DND-41 (cell line): ENCODE measurements around the gene IGLL1.

Experiments used
- ATAC-seq: fragments of 200-7000 bp; cut with Tn5 transposase; 3 replicates; pipeline ENCODE4 v1.9.1; 2021; ENCODE audit warnings: low read depth; ENCODE audit not compliant: insufficient read depth
- DNase-seq: peaks from one replicate; pipeline ENCODE4 v3.0.0-alpha.2; 2020
- H2AFZ ChIP-seq: 2 replicates; pipeline ENCODE4 v1.6.0; 2012; ENCODE audit warnings: low read depth, low read length
- H3K27ac ChIP-seq: 2 replicates; pipeline ENCODE4 v1.5.1; 2012; ENCODE audit warnings: low read length, inconsistent platforms
- H3K27me3 ChIP-seq: fragments of 200-600 bp; sonication (generic); 2 replicates; pipeline ENCODE4 v1.6.0; 2012; ENCODE audit warnings: low read length, mild to moderate bottlenecking, inconsistent platforms; ENCODE audit not compliant: insufficient read depth, poor library complexity
- H3K36me3 ChIP-seq: 2 replicates; pipeline ENCODE4 v1.5.1; 2012; ENCODE audit warnings: low read length, inconsistent platforms; ENCODE audit not compliant: insufficient read depth
- H3K4me1 ChIP-seq: 2 replicates; pipeline ENCODE4 v1.5.1; 2012; ENCODE audit warnings: mild to moderate bottlenecking, low read length; ENCODE audit not compliant: insufficient read depth
- H3K4me2 ChIP-seq: 2 replicates; pipeline ENCODE4 v1.6.0; 2012; ENCODE audit warnings: mild to moderate bottlenecking, moderate library complexity, low read length, inconsistent platforms; ENCODE audit not compliant: insufficient read depth
- H3K4me3 ChIP-seq, 2 experiments: fragments of 200-600 bp in 1 of 2; shearing (Covaris generic) in 1 of 2; 2 replicates each; pipeline ENCODE4 v1.5.1; 2012 to 2016; ENCODE audit warnings: inconsistent platforms in 2 of 2, low read length in 2 of 2, mild to moderate bottlenecking in 2 of 2, low read depth in 1 of 2, moderate library complexity in 1 of 2
- H3K79me2 ChIP-seq: 2 replicates; pipeline ENCODE4 v1.6.0; 2012; ENCODE audit warnings: low read length, inconsistent platforms; ENCODE audit not compliant: insufficient read depth
- H3K9ac ChIP-seq: 2 replicates; pipeline ENCODE4 v1.6.0; 2012; ENCODE audit warnings: low read depth, mild to moderate bottlenecking, inconsistent platforms, low read length, moderate library complexity
- H3K9me3 ChIP-seq: 2 replicates; pipeline ENCODE4 v1.5.1; 2012; ENCODE audit warnings: low read length, moderate library complexity, mild to moderate bottlenecking, inconsistent platforms; ENCODE audit not compliant: insufficient read depth, severe bottlenecking
- H4K20me1 ChIP-seq: 2 replicates; pipeline ENCODE4 v1.6.0; 2012; ENCODE audit warnings: low read length; ENCODE audit not compliant: insufficient read depth
- CTCF ChIP-seq: IDR thresholded peaks from 2 replicates; pipeline ENCODE4 v1.5.1; 2012; ENCODE audit warnings: borderline replicate concordance, low read length, moderate library complexity, mild to moderate bottlenecking; ENCODE audit not compliant: poor library complexity, severe bottlenecking; ENCODE audit errors: extremely low read depth
- EZH2 ChIP-seq: IDR thresholded peaks from 3 replicates; pipeline ENCODE4 v1.6.1; 2012; ENCODE audit warnings: borderline replicate concordance, low read depth, mild to moderate bottlenecking, moderate library complexity, low read length, inconsistent platforms; ENCODE audit not compliant: severe bottlenecking

Gene IGLL1

DNA sequence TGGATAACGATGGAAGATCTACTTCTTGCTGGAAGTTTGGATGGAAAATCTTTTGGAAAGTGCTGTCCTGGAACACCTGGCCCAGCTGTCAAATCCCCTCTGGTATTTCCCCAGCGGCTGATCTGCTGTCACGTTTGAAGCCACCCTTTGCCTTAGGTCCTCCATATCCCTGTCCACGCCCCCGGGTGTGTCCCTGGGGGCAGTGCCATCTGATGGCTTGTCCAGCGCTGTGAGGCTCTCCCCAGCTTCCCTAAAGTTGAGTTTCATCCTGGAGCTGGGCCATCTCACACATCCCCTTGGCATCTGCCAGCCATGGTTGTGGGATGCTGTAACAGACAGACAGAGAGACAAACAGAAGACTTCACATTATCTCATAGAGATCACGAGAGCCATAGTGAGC is 3.1 kb upstream of the IGLL1 start:
- Histone ChIP-seq H3K9ac (peak overlapping the region; percentile 40), H3K4me1 (peaks cover 94% of the 10 kb centered on the region), H3K9me3 (no peaks in the 10 kb centered on the region), H3K4me2 (0 out of 2 replicates have a peak overlapping the region, but pooled peaks have one; percentile 0), H2AFZ (no peak overlapping the region), H3K36me3 (no peaks in the 10 kb centered on the region), H3K4me3 (no peak overlapping the region), H4K20me1 (no peaks in the 10 kb centered on the region), H3K27ac (peak overlapping the region; percentile 71), H3K27me3 (no peaks in the 10 kb centered on the region), H3K79me2 (peaks cover 7% of the 10 kb centered on the region)
- TF ChIP-seq CTCF (no peak), EZH2 (no peak)
- 0 out of 3 replicates have a peak, but pooled peaks have one; percentile 1 for ATAC-seq
- peak; percentile 36 for DNase-seq

DNA sequence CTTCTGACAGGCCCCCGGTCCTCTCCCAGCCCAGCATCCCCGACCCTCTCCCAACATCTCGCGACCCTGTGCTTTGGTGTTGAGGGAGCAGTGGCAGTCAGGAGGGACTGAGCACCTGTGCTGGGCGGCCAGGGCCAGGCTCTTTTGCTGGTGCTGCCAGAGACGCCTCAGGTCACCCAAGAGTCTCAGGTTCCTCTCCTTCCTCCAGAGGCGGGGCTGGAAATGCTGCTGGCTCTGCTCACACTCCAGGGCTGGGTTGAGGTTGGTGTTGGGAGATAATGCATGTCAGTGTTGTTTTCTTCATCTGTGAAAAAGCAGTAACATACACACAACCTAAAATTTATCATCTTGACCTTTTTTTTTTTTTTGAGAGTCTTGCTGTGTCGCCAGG is 1.2 kb upstream of the IGLL1 start:
- no peak overlapping the region for H2AFZ ChIP-seq
- TF ChIP-seq CTCF, result no peak
- TF ChIP-seq EZH2, result no peak
- DNase-seq, result peak; percentile 71
- no peaks in the 10 kb centered on the region for H3K36me3 ChIP-seq
- H3K79me2 ChIP-seq, result peaks cover 8% of the 10 kb centered on the region
- H3K9ac ChIP-seq, result peak overlapping the region; percentile 54
- peak overlapping the region in 1 of 2 experiments; percentile 7; a peak in 1 of 4 replicates for H3K4me3 ChIP-seq
- no peaks in the 10 kb centered on the region for H3K9me3 ChIP-seq
- H4K20me1 ChIP-seq, result no peaks in the 10 kb centered on the region
- peak overlapping the region; percentile 20; the same call in 1 of the 2 replicates for H3K4me2 ChIP-seq
- peak; percentile 13; the same call in 2 of the 3 replicates for ATAC-seq
- peaks cover 97% of the 10 kb centered on the region for H3K4me1 ChIP-seq
- peak overlapping the region; percentile 71 for H3K27ac ChIP-seq
- H3K27me3 ChIP-seq, result no peaks in the 10 kb centered on the region

- DNase-seq (no peak), ATAC-seq (peak; percentile 43)
- Histone ChIP-seq H3K9ac (peak overlapping the region; percentile 54), H3K9me3 (no peaks in the 10 kb centered on the region), H3K36me3 (no peaks in the 10 kb centered on the region), H3K27ac (peak overlapping the region; percentile 71), H3K4me2 (peak overlapping the region; percentile 39), H3K27me3 (no peaks in the 10 kb centered on the region), H2AFZ (no peak overlapping the region), H4K20me1 (no peaks in the 10 kb centered on the region), H3K4me1 (peaks cover 92% of the 10 kb centered on the region), H3K79me2 (peaks cover 8% of the 10 kb centered on the region), H3K4me3 (peak overlapping the region in 1 of 2 experiments; percentile 37; a peak in 1 of 4 replicates)
- TF ChIP-seq CTCF, result no peak
- TF ChIP-seq EZH2, result no peak
Measured at GRCh38 chr22:23580576-23581259, 628 bp upstream of the IGLL1 start.
